Activated CD8-positive, alpha-beta T cell treated with anti-CD3 and anti-CD28 coated beads, Interleukin-2, amount 10 ng/mL, durations not matched to agents 7 days and 5 days (primary cell): ENCODE data around the gene EBPL. TPM values are rescaled to one million over a fixed set of nuclear protein-coding genes. Genes with fewer than 3 reads are reported as not detected.

ENCODE experiments used
- total RNA-seq, 2 experiments: library from RNA; stranded (reverse); gene quantifications; one replicate each; pipeline ENCODE4 v1.2.3, GENCODE V29; 2021

EBPL gene
- total RNA-seq, 2 experiments from 2014 or later: 19.8 to 25.0 TPM

Other genes with a start within 250 kb of the EBPL start
- 1 to 10 TPM; 2.3 to 2.6 TPM for gene CAB39L, start 247.4 kb downstream of the EBPL start, total RNA-seq
- 10 to 100 TPM; 13.5 to 15.1 TPM for gene SETDB2, start 247.2 kb downstream of the EBPL start, total RNA-seq
- gene PHF11, start 195.5 kb downstream of the EBPL start, total RNA-seq: 10 to 100 TPM; 93.4 to 94.8 TPM
- 10 to 100 TPM; 18.6 to 19.3 TPM for gene RCBTB1, start 105.9 kb downstream of the EBPL start, total RNA-seq
- gene ARL11, start 63.0 kb downstream of the EBPL start, total RNA-seq: 1 to 10 TPM; 1.9 TPM
- 10 to 100 TPM; 38.7 to 41.2 TPM for gene KPNA3, start 101.2 kb upstream of the EBPL start, total RNA-seq
- 1 to 10 TPM; 3.4 to 4.1 TPM for gene SPRYD7, start 244.9 kb upstream of the EBPL start, total RNA-seq